DMS 273 (cell line): ENCODE results near the gene CCDC175.

ENCODE experiments used
- DNase-seq: peaks from one replicate; lab custom pipeline; 2025; ENCODE audit not compliant: unreplicated experiment; lab: John Stamatoyannopoulos, UW

The CCDC175 gene

GRCh38 chr14:59576332-59577294, at the start of gene CCDC175:
Gene CCDC175 (minus strand): TSS chr14:59576812. CDS start chr14:59576775, 37 bp downstream.
- peak; percentile 98 for DNase-seq

GRCh38 chr14:59622631-59623030, 46.0 kb upstream of the CCDC175 start:
- DNase-seq: no peak

GRCh38 chr14:59619061-59619460, 42.4 kb upstream of the CCDC175 start:
- DNase-seq: no peak

- no peak for DNase-seq
Observed at GRCh38 chr14:59601056-59601455, 24.4 kb upstream of the CCDC175 start.

- no peak for DNase-seq
Observed at GRCh38 chr14:59600211-59600945, 23.8 kb upstream of the CCDC175 start.

GRCh38 chr14:59595071-59595470, 18.5 kb upstream of the CCDC175 start:
- peak; percentile 23 for DNase-seq

GRCh38 chr14:59591641-59592370, 15.2 kb upstream of the CCDC175 start:
- DNase-seq: no peak

GRCh38 chr14:59588101-59588500, 11.5 kb upstream of the CCDC175 start:
- no peak for DNase-seq

- DNase-seq: no peak
Observed at GRCh38 chr14:59585891-59586554, 9.4 kb upstream of the CCDC175 start.

- peak; percentile 55 for DNase-seq
Observed at GRCh38 chr14:59583755-59584154, 7.1 kb upstream of the CCDC175 start.

GRCh38 chr14:59582845-59583509, 6.4 kb upstream of the CCDC175 start:
- peak; percentile 40 for DNase-seq

- DNase-seq: peak; percentile 93
Observed at GRCh38 chr14:59582161-59582560, 5.5 kb upstream of the CCDC175 start.

GRCh38 chr14:59580911-59581310, 4.3 kb upstream of the CCDC175 start:
- DNase-seq: no peak

GRCh38 chr14:59570122-59570521, 6.5 kb downstream of the CCDC175 start:
- peak; percentile 77 for DNase-seq

- peak; percentile 66 for DNase-seq
Observed at GRCh38 chr14:59566725-59567124, 9.9 kb downstream of the CCDC175 start.

- DNase-seq: no peak
Observed at GRCh38 chr14:59566296-59566695, 10.3 kb downstream of the CCDC175 start.

- no peak for DNase-seq
Observed at GRCh38 chr14:59565087-59565486, 11.5 kb downstream of the CCDC175 start.

- DNase-seq: peak; percentile 33
Observed at GRCh38 chr14:59564366-59564765, 12.2 kb downstream of the CCDC175 start.

- DNase-seq: no peak
Observed at GRCh38 chr14:59547310-59547709, 29.3 kb downstream of the CCDC175 start.

- DNase-seq: no peak
Observed at GRCh38 chr14:59543873-59544272, 32.7 kb downstream of the CCDC175 start.
